GM12878 (cell line): Measurements from ENCODE around the gene ALMS1. TPM values are rescaled to one million over a fixed set of nuclear protein-coding genes. Genes with fewer than 3 reads are reported as not detected.

Experiments used
- ATAC-seq: fragments of 200-7000 bp; cut with Tn5 transposase; 3 replicates; pipeline ENCODE4 v1.9.1; 2020; ENCODE audit warnings: mild to moderate bottlenecking, moderate library complexity
- BruUV-seq: library from RNA; stranded (reverse); fragments of 400-500 nt; replicated peaks from 2 replicates; lab custom pipeline; 2021; lab: Mats Ljungman, UMichigan
- CTCF ChIA-PET: fragments of 300-600 bp; sonication (Branson Sonifier 250); formaldehyde crosslinking; extraction: SDS; loops from one replicate; lab custom pipeline; 2021; ENCODE audit warnings: inconsistent platforms; lab: Yijun Ruan, JAX
- POLR2A ChIA-PET: fragments of 350-600 bp; formaldehyde crosslinking; extraction: SDS; loops from one replicate; lab custom pipeline; 2021; ENCODE audit warnings: inconsistent platforms; lab: Charles Lee
- RAD21 ChIA-PET: fragments of 300-600 bp; sonication (Branson Sonifier 250); formaldehyde crosslinking; loops from one replicate; lab custom pipeline; 2023; ENCODE audit warnings: antibody characterized with exemption; ENCODE audit not compliant: unreplicated experiment; lab: Charles Lee
- SMC1A ChIA-PET: fragments of 300-600 bp; sonication (Branson Sonifier 250); formaldehyde crosslinking; loops from one replicate; lab custom pipeline; 2023; ENCODE audit not compliant: unreplicated experiment, uncharacterized antibody; lab: Charles Lee
- DNase-seq: peaks from one replicate; pipeline ENCODE4 v3.0.0-alpha.2; 2011; ENCODE audit warnings: low read depth, low spot score
- FAIRE-seq: peaks from 3 replicates; lab custom pipeline; 2011; peaks lifted over from hg19 to GRCh38; lab: Jason Lieb, UNC
- H2AFZ ChIP-seq: 2 replicates; pipeline ENCODE4 v1.6.0; 2011; ENCODE audit warnings: low read depth, low read length, control low read depth; ENCODE audit not compliant: control insufficient read depth
- H3K27ac ChIP-seq: 2 replicates; pipeline ENCODE4 v1.5.1; 2011; ENCODE audit warnings: control low read depth; ENCODE audit not compliant: control insufficient read depth, insufficient read depth
- H3K27me3 ChIP-seq, 2 experiments: replicated peaks in 1 of 2; 2 replicates each; pipeline versions ENCODE4 v1.6.0 to v1.6.1; 2011; ENCODE audit warnings: low read length in 1 of 2; ENCODE audit not compliant: control insufficient read depth in 2 of 2, insufficient read depth in 2 of 2
- H3K36me3 ChIP-seq, 2 experiments: 2 replicates each; pipeline ENCODE4 v1.5.1; 2011; ENCODE audit warnings: low read length in 1 of 2; ENCODE audit not compliant: control insufficient read depth in 2 of 2, insufficient read depth in 2 of 2
- H3K4me1 ChIP-seq: 2 replicates; pipeline ENCODE4 v1.6.1; 2011; ENCODE audit warnings: mild to moderate bottlenecking, low read length, moderate library complexity, mixed read lengths; ENCODE audit not compliant: control insufficient read depth, insufficient read depth
- H3K4me2 ChIP-seq: 2 replicates; pipeline ENCODE4 v1.6.0; 2011; ENCODE audit warnings: control low read depth; ENCODE audit not compliant: control insufficient read depth, insufficient read depth
- H3K4me3 ChIP-seq: fragments of 200-600 bp; sonication (generic); 2 replicates; pipeline ENCODE4 v1.5.1; 2016
- H3K79me2 ChIP-seq: 2 replicates; pipeline ENCODE4 v1.6.0; 2011; ENCODE audit warnings: low read length; ENCODE audit not compliant: control insufficient read depth, insufficient read depth
- H3K9ac ChIP-seq: 2 replicates; pipeline ENCODE4 v1.8.0; 2011; ENCODE audit warnings: low read length, control low read depth, mixed read lengths; ENCODE audit not compliant: control insufficient read depth, insufficient read depth
- H3K9me3 ChIP-seq: replicated peaks from 3 replicates; pipeline ENCODE4 v1.5.1; 2011; ENCODE audit warnings: mild to moderate bottlenecking, low read length; ENCODE audit not compliant: control insufficient read depth, insufficient read depth
- H4K20me1 ChIP-seq: 2 replicates; pipeline ENCODE4 v1.6.0; 2011; ENCODE audit not compliant: control insufficient read depth, insufficient read depth
- EED ChIP-seq: sonication (generic); IDR thresholded peaks from 2 replicates; pipeline ENCODE4 v1.6.1; 2016; ENCODE audit warnings: antibody characterized with exemption, low read depth
- GATAD2B ChIP-seq: fragments of 450-650 bp; conservative IDR thresholded peaks from 2 replicates; pipeline ENCODE4 v1.6.1; 2017; ENCODE audit warnings: low read depth, mild to moderate bottlenecking, moderate library complexity
- NFIC ChIP-seq: IDR thresholded peaks from 2 replicates; pipeline ENCODE4 v1.6.1; 2012; ENCODE audit warnings: low read depth, mild to moderate bottlenecking, inconsistent platforms, low read length, moderate library complexity
- RUNX3 ChIP-seq: IDR thresholded peaks from 2 replicates; pipeline ENCODE4 v1.6.1; 2012; ENCODE audit warnings: low read length, inconsistent platforms
- ZNF274 ChIP-seq: IDR thresholded peaks from one replicate; pipeline ENCODE4 v1.8.0; 2011; ENCODE audit not compliant: insufficient read length, insufficient read depth
- WGBS: methylation state at CpG from one replicate; pipeline ENCODE4 v1.1.6; 2016; ENCODE audit warnings: low lambda C conversion rate; ENCODE audit not compliant: insufficient replicate concordance, insufficient coverage; ENCODE audit errors: missing lambda C conversion rate; 5-methylcytosine and 5-hydroxymethylcytosine counted together
- in situ Hi-C: fragments of 300-500 bp; cut with MboI; formaldehyde crosslinking; loops from 9 replicates; pipeline ENCODE4 v1.14.3; 2018; ENCODE audit warnings: mixed read lengths
- intact Hi-C: fragments of 100-400 bp; cut with micrococcal nuclease; formaldehyde crosslinking; loops from one replicate; pipeline ENCODE4 v1.14.2; 2022; ENCODE audit not compliant: unreplicated experiment
- polyA plus RNA-seq, 11 experiments: library from polyadenylated mRNA; depleted of rRNA in 4 of 11; unstranded in 6 of 11; stranded (reverse) in 5 of 11; fragments of >200 nt; fragmentation: Nextera tagmentation in 4 of 11; fragmentation: Illumina TruSeq in 1 of 11; extraction: Ambion mirVana in 4 of 11; extraction: Trizol in 1 of 11; gene quantifications; 1 replicate in 1 of 11; 2 replicates in 10 of 11; pipeline versions ENCODE4 v1.2.1 to v1.2.3, GENCODE V29; 2011 to 2016; ENCODE audit warnings: inconsistent platforms in 2 of 11, missing spikeins in 2 of 11, low read depth in 1 of 11
- total RNA-seq, 4 experiments: library from RNA; depleted of rRNA in 3 of 4; stranded (reverse); fragments of >200 nt in 3 of 4; fragmentation: Illumina TruSeq in 1 of 4; extraction: Trizol in 1 of 4; gene quantifications; 2 replicates each; pipeline versions ENCODE4 v1.2.1 to v1.2.3, GENCODE V29; 2013 to 2021
- TF ChIP-seq, protein P1 (sequence below), 3 experiments: IDR thresholded peaks in 2 of 3; conservative IDR thresholded peaks in 1 of 3; 2 replicates each; pipeline ENCODE4 v1.5.1; 2011; ENCODE audit warnings: low read depth in 3 of 3, low read length in 3 of 3, mild to moderate bottlenecking in 3 of 3, control low read depth in 2 of 3, moderate library complexity in 2 of 3, inconsistent platforms in 1 of 3, mixed read lengths in 1 of 3; ENCODE audit not compliant: control insufficient read depth in 2 of 3, insufficient read depth in 1 of 3; ENCODE audit errors: extremely low read depth in 1 of 3
- TF ChIP-seq, protein P2 (sequence below): fragments of 450-650 bp; IDR thresholded peaks from 2 replicates; pipeline ENCODE4 v1.6.1; 2016; ENCODE audit warnings: mild to moderate bottlenecking, moderate library complexity, borderline replicate concordance

Gene ALMS1
- total and polyA plus RNA-seq, 10 of the 15 experiments (the other 5 are each of a cell fraction or from before 2014, with no cell fraction given): 1.1 to 25.8 (median 10.6) TPM

DNA sequence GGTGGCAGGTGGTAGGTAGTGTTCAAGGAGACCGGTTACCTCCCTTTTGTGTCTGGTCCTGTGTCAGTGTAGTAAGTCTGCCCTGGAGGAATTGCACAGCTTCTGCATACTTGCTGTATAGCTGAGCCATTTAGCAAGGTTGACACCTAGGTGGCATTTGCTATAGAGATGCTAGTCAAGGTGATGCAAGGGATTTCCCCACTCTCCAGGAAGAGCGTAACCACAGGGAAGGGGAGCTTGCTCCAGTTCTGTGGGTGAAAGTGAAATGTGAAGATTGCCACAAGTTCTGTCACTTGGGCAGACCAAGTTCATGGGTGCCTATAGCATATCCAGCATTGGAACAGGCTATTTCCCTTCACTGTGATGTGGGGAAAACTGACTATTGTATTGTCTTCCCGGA, 228.5 kb downstream of the ALMS1 start:
- TF ChIP-seq EED (peak; percentile 80), RUNX3 (peak; percentile 88)
- TF ChIP-seq, protein P1, sequence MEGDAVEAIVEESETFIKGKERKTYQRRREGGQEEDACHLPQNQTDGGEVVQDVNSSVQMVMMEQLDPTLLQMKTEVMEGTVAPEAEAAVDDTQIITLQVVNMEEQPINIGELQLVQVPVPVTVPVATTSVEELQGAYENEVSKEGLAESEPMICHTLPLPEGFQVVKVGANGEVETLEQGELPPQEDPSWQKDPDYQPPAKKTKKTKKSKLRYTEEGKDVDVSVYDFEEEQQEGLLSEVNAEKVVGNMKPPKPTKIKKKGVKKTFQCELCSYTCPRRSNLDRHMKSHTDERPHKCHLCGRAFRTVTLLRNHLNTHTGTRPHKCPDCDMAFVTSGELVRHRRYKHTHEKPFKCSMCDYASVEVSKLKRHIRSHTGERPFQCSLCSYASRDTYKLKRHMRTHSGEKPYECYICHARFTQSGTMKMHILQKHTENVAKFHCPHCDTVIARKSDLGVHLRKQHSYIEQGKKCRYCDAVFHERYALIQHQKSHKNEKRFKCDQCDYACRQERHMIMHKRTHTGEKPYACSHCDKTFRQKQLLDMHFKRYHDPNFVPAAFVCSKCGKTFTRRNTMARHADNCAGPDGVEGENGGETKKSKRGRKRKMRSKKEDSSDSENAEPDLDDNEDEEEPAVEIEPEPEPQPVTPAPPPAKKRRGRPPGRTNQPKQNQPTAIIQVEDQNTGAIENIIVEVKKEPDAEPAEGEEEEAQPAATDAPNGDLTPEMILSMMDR (IDR thresholded peaks at IDR 0.05 in 2 of 3, conservative IDR thresholded peaks at IDR 0.05 in 1 of 3; ENCODE audit: control insufficient read depth in 2 of 3, extremely low read depth in 1 of 3, insufficient read depth in 1 of 3, low read depth in 3 of 3, low read length in 3 of 3): no peak
- FAIRE-seq (peak; percentile 44), ATAC-seq (peak; percentile 71), DNase-seq (no peak)
- no peaks in the 10 kb centered on the region for H3K27me3 ChIP-seq
- POLR2A ChIA-PET: no interaction called here
- no TSS peak for BruUV-seq
- H3K4me1 ChIP-seq: peaks cover 4% of the 10 kb centered on the region
- SMC1A ChIA-PET: interaction anchor here (1.1 to 1.3 kb wide), 2 partner anchors 8 to 11 kb away, joined by 3 read pairs; no protein-coding TSS in a partner anchor
- CTCF ChIA-PET: interaction anchor here (1.6 kb wide), 1 partner anchor 9 kb away, joined by 4 read pairs; no protein-coding TSS in a partner anchor
- no peaks in the 10 kb centered on the region for H3K9me3 ChIP-seq
- H3K9ac ChIP-seq: no peak overlapping the region
- no peak overlapping the region for H3K4me2 ChIP-seq
- in situ Hi-C loops: no loop called here
- H4K20me1 ChIP-seq: no peaks in the 10 kb centered on the region
- no peak overlapping the region for H2AFZ ChIP-seq
- intact Hi-C loops: no loop called here
- no peak overlapping the region for H3K4me3 ChIP-seq
- RAD21 ChIA-PET: no interaction called here
- 63% methylated on average over 3 of the region's 3 CpGs for WGBS
- no peaks in the 10 kb centered on the region; a peak in 1 of 4 replicates for H3K36me3 ChIP-seq
- H3K27ac ChIP-seq: no peak overlapping the region
- H3K79me2 ChIP-seq: no peaks in the 10 kb centered on the region

DNA sequence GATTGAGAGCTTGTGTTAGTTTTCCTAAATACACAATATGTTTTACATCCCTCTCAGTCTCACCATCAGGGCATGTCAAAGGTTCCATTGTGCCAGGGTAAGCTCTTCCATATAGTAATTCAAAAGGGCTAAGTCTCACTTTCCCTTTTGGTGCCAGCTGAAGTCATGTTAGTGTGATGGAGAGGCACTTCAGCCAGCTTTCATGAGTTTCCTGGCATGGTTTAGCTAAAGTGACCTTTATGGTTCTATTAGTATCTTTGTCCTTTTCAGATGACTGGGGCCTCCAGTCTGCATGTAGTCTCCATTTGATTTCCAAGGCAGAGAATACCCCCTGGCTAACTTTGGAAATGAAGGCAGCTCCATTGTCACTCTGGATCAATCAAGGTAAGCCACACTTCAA, 229.4 kb downstream of the ALMS1 start:
- Histone ChIP-seq H3K27me3 (no peaks in the 10 kb centered on the region), H2AFZ (no peak overlapping the region), H3K4me1 (peaks cover 4% of the 10 kb centered on the region), H4K20me1 (no peaks in the 10 kb centered on the region), H3K4me2 (no peak overlapping the region), H3K4me3 (no peak overlapping the region), H3K79me2 (no peaks in the 10 kb centered on the region), H3K9ac (no peak overlapping the region), H3K27ac (no peak overlapping the region), H3K9me3 (no peaks in the 10 kb centered on the region), H3K36me3 (no peaks in the 10 kb centered on the region; a peak in 1 of 4 replicates)
- ChIA-PET SMC1A (interaction anchor here (0.8 to 1.3 kb wide), 3 partner anchors 9 to 37 kb away, joined by 3 read pairs; no protein-coding TSS in a partner anchor), RAD21 (no interaction called here), POLR2A (interaction anchor here (0.9 kb wide), 1 partner anchor 586 kb away, joined by 3 read pairs; no protein-coding TSS in a partner anchor), CTCF (interaction anchor here (0.5 to 1.6 kb wide), 2 partner anchors 8 to 210 kb away, joined by 3 to 4 read pairs; no protein-coding TSS in a partner anchor)
- BruUV-seq: no TSS peak
- intact Hi-C loops (no loop called here), in situ Hi-C loops (no loop called here)
- no peak for FAIRE-seq
- ATAC-seq: no peak
- DNase-seq: no peak
- TF ChIP-seq NFIC: no peak
- TF ChIP-seq GATAD2B: no peak
- TF ChIP-seq, protein P2, sequence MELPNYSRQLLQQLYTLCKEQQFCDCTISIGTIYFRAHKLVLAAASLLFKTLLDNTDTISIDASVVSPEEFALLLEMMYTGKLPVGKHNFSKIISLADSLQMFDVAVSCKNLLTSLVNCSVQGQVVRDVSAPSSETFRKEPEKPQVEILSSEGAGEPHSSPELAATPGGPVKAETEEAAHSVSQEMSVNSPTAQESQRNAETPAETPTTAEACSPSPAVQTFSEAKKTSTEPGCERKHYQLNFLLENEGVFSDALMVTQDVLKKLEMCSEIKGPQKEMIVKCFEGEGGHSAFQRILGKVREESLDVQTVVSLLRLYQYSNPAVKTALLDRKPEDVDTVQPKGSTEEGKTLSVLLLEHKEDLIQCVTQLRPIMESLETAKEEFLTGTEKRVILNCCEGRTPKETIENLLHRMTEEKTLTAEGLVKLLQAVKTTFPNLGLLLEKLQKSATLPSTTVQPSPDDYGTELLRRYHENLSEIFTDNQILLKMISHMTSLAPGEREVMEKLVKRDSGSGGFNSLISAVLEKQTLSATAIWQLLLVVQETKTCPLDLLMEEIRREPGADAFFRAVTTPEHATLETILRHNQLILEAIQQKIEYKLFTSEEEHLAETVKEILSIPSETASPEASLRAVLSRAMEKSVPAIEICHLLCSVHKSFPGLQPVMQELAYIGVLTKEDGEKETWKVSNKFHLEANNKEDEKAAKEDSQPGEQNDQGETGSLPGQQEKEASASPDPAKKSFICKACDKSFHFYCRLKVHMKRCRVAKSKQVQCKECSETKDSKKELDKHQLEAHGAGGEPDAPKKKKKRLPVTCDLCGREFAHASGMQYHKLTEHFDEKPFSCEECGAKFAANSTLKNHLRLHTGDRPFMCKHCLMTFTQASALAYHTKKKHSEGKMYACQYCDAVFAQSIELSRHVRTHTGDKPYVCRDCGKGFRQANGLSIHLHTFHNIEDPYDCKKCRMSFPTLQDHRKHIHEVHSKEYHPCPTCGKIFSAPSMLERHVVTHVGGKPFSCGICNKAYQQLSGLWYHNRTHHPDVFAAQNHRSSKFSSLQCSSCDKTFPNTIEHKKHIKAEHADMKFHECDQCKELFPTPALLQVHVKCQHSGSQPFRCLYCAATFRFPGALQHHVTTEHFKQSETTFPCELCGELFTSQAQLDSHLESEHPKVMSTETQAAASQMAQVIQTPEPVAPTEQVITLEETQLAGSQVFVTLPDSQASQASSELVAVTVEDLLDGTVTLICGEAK: no peak
- no peak for TF ChIP-seq ZNF274
